K562 (cell line): ENCODE results near the gene AMPD1. TPM values are rescaled to one million over a fixed set of nuclear protein-coding genes. Genes with fewer than 3 reads are reported as not detected.

Experiments
- GATAD2B ChIP-seq: fragments of 450-650 bp; IDR thresholded peaks from 2 replicates; pipeline ENCODE4 v1.6.1; 2017; ENCODE audit warnings: mild to moderate bottlenecking, borderline replicate concordance
- PHF20 ChIP-seq: fragments of 450-650 bp; IDR thresholded peaks from 2 replicates; pipeline ENCODE4 v1.6.1; 2018; ENCODE audit not compliant: partially characterized antibody
- PTBP1 ChIP-seq: fragments of 200-400 bp; formaldehyde crosslinking; IDR thresholded peaks from 2 replicates; pipeline ENCODE4 v1.6.1; 2017; ENCODE audit warnings: low read depth, low read length
- ZBTB17 ChIP-seq: fragments of 450-650 bp; formaldehyde crosslinking; IDR thresholded peaks from 2 replicates; pipeline ENCODE4 v1.4.0; 2020; ENCODE audit warnings: mild to moderate bottlenecking
- ZNF354B ChIP-seq: fragments of 250-450 bp; sonication (Bioruptor Pico); IDR thresholded peaks from 2 replicates; pipeline ENCODE4 v1.4.0; 2020
- polyA plus RNA-seq, 8 experiments: library from polyadenylated mRNA; depleted of rRNA in 4 of 8; stranded (reverse) in 5 of 8; unstranded in 3 of 8; fragments of >200 nt; fragmentation: Nextera tagmentation in 2 of 8; fragmentation: Illumina TruSeq in 1 of 8; extraction: Ambion mirVana in 2 of 8; extraction: Trizol in 1 of 8; gene quantifications; 2 replicates each; pipeline versions ENCODE4 v1.2.1 to v1.2.3, GENCODE V29; 2011 to 2014; ENCODE audit warnings: inconsistent platforms in 1 of 8, missing spikeins in 1 of 8
- total RNA-seq, 7 experiments: library from RNA; depleted of rRNA in 6 of 7; stranded (reverse); fragments of >200 nt in 6 of 7; fragmentation: Illumina TruSeq in 2 of 7; extraction: Trizol in 2 of 7; gene quantifications; 2 replicates each; pipeline versions ENCODE4 v1.2.1 to v1.2.3, GENCODE V29; 2011 to 2021; ENCODE audit warnings: low replicate concordance in 1 of 7
- TF ChIP-seq, protein P1 (sequence below), 2 experiments: fragments of 450-650 bp in 1 of 2; sonication (generic) in 1 of 2; formaldehyde crosslinking in 1 of 2; IDR thresholded peaks; 2 replicates each; pipeline versions ENCODE4 v1.7.1 to v1.9.0; 2016 to 2022; ENCODE audit warnings: inconsistent platforms in 1 of 2, mild to moderate bottlenecking in 1 of 2, missing genetic modification reagents in 1 of 2
- TF ChIP-seq, protein P2 (sequence below), 2 experiments: IDR thresholded peaks; 2 replicates each; pipeline ENCODE4 v1.6.1; 2012; ENCODE audit warnings: improper control_type of control experiment in 2 of 2, low read depth in 2 of 2, low read length in 2 of 2, borderline replicate concordance in 1 of 2

AMPD1 gene
- total and polyA plus RNA-seq, 9 of the 15 experiments (the other 6 are each of a cell fraction or from before 2014, with no cell fraction given), result 0.04 to 0.17 TPM; not detected in 7

DNA sequence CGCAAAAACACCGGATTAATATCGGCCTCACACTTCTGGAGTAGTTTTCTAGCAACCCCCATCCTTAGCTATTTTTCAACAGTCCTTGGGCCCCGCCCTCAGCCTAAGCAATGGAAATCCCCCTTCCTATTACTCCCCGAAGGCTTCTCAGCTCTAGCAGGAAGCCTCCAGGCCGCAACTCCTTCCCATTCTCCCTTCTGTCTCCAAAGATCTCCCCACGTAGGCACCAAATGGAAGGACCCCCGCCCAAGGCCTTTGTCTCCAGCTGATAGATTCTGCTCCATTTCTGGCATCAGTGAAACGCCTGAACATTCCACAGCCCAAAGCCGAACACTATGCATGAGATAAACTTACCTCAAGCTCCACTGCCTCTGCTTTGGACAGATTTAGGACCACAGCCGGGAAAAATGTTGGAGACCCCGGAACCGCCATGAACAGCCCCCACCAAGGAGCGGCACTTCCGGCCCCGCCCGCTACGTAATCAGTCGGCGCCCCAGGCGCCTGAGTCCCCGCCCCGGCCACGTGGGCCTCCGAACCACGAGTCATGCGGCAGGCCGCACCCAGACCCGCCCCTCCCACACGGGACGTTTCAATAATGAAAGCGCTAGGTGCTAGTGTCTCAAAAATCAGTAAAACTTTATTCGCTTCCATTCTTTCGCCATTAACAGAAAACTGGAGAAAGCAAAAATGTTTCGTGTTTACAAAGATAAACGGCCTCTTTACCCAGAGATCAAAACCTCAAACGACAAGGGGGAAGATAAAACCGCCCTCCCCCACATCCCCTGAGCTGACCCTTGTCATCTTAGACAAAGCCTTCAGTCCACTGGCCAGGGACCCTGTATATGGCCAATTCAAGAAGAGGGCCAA is 21.2 kb upstream of the AMPD1 start, which contains the start of gene NRAS (continued):
- TF ChIP-seq, protein P1, sequence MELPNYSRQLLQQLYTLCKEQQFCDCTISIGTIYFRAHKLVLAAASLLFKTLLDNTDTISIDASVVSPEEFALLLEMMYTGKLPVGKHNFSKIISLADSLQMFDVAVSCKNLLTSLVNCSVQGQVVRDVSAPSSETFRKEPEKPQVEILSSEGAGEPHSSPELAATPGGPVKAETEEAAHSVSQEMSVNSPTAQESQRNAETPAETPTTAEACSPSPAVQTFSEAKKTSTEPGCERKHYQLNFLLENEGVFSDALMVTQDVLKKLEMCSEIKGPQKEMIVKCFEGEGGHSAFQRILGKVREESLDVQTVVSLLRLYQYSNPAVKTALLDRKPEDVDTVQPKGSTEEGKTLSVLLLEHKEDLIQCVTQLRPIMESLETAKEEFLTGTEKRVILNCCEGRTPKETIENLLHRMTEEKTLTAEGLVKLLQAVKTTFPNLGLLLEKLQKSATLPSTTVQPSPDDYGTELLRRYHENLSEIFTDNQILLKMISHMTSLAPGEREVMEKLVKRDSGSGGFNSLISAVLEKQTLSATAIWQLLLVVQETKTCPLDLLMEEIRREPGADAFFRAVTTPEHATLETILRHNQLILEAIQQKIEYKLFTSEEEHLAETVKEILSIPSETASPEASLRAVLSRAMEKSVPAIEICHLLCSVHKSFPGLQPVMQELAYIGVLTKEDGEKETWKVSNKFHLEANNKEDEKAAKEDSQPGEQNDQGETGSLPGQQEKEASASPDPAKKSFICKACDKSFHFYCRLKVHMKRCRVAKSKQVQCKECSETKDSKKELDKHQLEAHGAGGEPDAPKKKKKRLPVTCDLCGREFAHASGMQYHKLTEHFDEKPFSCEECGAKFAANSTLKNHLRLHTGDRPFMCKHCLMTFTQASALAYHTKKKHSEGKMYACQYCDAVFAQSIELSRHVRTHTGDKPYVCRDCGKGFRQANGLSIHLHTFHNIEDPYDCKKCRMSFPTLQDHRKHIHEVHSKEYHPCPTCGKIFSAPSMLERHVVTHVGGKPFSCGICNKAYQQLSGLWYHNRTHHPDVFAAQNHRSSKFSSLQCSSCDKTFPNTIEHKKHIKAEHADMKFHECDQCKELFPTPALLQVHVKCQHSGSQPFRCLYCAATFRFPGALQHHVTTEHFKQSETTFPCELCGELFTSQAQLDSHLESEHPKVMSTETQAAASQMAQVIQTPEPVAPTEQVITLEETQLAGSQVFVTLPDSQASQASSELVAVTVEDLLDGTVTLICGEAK (IDR thresholded peaks at IDR 0.05), result peak; percentile 97
- TF ChIP-seq, protein P1 (CRISPR knock-in tag; IDR thresholded peaks at IDR 0.05), result peak; percentile 95
- TF ChIP-seq ZNF354B (CRISPR knock-in tag) (no peak), PHF20 (peak; percentile 97), GATAD2B (peak; percentile 67; the same call in 1 of the 2 replicates), ZBTB17 (CRISPR knock-in tag) (no peak), PTBP1 (0 out of 2 replicates have a peak, but pooled peaks have one; percentile 30)
- TF ChIP-seq, protein P2, sequence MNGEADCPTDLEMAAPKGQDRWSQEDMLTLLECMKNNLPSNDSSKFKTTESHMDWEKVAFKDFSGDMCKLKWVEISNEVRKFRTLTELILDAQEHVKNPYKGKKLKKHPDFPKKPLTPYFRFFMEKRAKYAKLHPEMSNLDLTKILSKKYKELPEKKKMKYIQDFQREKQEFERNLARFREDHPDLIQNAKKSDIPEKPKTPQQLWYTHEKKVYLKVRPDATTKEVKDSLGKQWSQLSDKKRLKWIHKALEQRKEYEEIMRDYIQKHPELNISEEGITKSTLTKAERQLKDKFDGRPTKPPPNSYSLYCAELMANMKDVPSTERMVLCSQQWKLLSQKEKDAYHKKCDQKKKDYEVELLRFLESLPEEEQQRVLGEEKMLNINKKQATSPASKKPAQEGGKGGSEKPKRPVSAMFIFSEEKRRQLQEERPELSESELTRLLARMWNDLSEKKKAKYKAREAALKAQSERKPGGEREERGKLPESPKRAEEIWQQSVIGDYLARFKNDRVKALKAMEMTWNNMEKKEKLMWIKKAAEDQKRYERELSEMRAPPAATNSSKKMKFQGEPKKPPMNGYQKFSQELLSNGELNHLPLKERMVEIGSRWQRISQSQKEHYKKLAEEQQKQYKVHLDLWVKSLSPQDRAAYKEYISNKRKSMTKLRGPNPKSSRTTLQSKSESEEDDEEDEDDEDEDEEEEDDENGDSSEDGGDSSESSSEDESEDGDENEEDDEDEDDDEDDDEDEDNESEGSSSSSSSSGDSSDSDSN (IDR thresholded peaks at IDR 0.05; ENCODE audit: borderline replicate concordance in 1 of 2, low read depth in 2 of 2, low read length in 2 of 2), result no peak
